GM06990 (cell line): ENCODE data around the gene VWC2.

Source experiments
- DNase-seq: peaks from one replicate; pipeline ENCODE4 v3.0.0-alpha.2; 2011; ENCODE audit not compliant: insufficient read length; ENCODE audit errors: extremely low read depth
- H3K27me3 ChIP-seq: replicated peaks from 2 replicates; pipeline ENCODE4 v1.6.0; 2011; ENCODE audit warnings: low read length; ENCODE audit not compliant: control insufficient read depth, insufficient read depth
- H3K36me3 ChIP-seq: 2 replicates; pipeline ENCODE4 v1.5.1; 2011; ENCODE audit warnings: low read length; ENCODE audit not compliant: control insufficient read depth, insufficient read depth
- H3K4me3 ChIP-seq: replicated peaks from 2 replicates; pipeline ENCODE4 v1.5.1; 2011; ENCODE audit warnings: low read depth, mild to moderate bottlenecking, control low read depth, low read length
- CTCF ChIP-seq: IDR thresholded peaks from 2 replicates; pipeline ENCODE4 v1.5.1; 2011; ENCODE audit warnings: low read length, control low read depth, mild to moderate bottlenecking, inconsistent platforms; ENCODE audit not compliant: insufficient read depth, poor library complexity, severe bottlenecking

VWC2 gene

GRCh38 chr7:49771427-49772176, 1.8 kb upstream of the VWC2 start:
- Histone ChIP-seq H3K4me3 (no peak overlapping the region), H3K27me3 (no peaks in the 10 kb centered on the region; the same call in 1 of the 2 replicates), H3K36me3 (no peaks in the 10 kb centered on the region)
- DNase-seq: no peak
- no peak for TF ChIP-seq CTCF

- H3K4me3 ChIP-seq: no peak overlapping the region; the same call in 1 of the 2 replicates
- no peaks in the 10 kb centered on the region; the same call in 1 of the 2 replicates for H3K27me3 ChIP-seq
Observed at GRCh38 chr7:49772916-49773217, 571 bp upstream of the VWC2 start.

GRCh38 chr7:49773936-49774458, 559 bp downstream of the VWC2 start:
- no peak for TF ChIP-seq CTCF
- Histone ChIP-seq H3K36me3 (no peaks in the 10 kb centered on the region), H3K27me3 (no peaks in the 10 kb centered on the region; the same call in 1 of the 2 replicates), H3K4me3 (peak overlapping the region; percentile 50)
- DNase-seq: no peak

More at GRCh38 chr7:49772916-49773217, 571 bp upstream of the VWC2 start:
- TF ChIP-seq CTCF: no peak
- H3K36me3 ChIP-seq: no peaks in the 10 kb centered on the region
- DNase-seq: no peak

GRCh38 chr7:49774459-49775064, 1.1 kb downstream of the VWC2 start:
- Histone ChIP-seq H3K36me3 (no peaks in the 10 kb centered on the region), H3K4me3 (peak overlapping the region; percentile 50), H3K27me3 (no peaks in the 10 kb centered on the region; the same call in 1 of the 2 replicates)
- no peak for DNase-seq
- no peak for TF ChIP-seq CTCF

- DNase-seq: no peak
- Histone ChIP-seq H3K27me3 (no peaks in the 10 kb centered on the region; the same call in none of the 2 replicates), H3K4me3 (peak overlapping the region; percentile 21), H3K36me3 (no peaks in the 10 kb centered on the region)
- no peak for TF ChIP-seq CTCF
Observed at GRCh38 chr7:49775065-49775948, 1.9 kb downstream of the VWC2 start.
